ENCODE measurements around the gene TP53AIP1. TPM values are rescaled to one million over a fixed set of nuclear protein-coding genes. Genes with fewer than 3 reads are reported as not detected.

The TP53AIP1 gene, protein sequence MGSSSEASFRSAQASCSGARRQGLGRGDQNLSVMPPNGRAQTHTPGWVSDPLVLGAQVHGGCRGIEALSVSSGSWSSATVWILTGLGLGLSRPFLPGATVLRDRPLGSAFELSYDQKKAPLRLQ
- total RNA-seq: not detected in 2 replicates

DNA sequence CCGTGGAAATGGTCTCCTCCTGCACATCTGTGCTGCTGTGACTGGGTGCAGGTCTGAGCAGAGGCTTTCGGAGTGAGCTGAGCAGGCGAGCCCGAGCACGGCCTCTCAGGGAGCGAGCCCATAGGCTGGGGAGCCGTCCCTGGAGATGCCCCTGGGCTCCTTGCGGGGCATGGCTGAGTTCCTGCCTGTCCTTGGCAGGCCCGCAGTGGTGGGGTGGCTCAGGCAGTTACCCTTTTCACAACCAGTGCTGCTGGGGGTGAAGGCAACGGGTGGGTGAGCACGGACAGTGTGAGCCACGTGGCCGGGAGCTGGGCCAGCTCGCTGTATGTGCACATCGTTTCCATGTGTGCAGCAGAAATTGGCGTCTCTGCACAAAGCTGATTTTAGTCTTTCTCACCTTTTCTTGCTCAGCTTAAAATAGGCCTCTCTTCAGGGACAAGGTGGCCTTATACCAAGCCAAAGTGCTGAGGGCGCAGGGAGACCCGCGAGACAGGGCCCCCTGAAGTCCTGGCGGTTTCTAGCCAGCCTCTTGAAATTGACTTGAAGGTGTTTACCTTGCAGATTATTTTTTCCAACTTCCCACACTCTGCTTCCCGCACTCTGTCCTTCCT lies at the start of gene TP53AIP1:
Gene TP53AIP1, minus strand, starts transcription at position 55 of the 611 bp plus-strand sequence. CDS start 5,053 bp downstream, outside the sequence.

DNA sequence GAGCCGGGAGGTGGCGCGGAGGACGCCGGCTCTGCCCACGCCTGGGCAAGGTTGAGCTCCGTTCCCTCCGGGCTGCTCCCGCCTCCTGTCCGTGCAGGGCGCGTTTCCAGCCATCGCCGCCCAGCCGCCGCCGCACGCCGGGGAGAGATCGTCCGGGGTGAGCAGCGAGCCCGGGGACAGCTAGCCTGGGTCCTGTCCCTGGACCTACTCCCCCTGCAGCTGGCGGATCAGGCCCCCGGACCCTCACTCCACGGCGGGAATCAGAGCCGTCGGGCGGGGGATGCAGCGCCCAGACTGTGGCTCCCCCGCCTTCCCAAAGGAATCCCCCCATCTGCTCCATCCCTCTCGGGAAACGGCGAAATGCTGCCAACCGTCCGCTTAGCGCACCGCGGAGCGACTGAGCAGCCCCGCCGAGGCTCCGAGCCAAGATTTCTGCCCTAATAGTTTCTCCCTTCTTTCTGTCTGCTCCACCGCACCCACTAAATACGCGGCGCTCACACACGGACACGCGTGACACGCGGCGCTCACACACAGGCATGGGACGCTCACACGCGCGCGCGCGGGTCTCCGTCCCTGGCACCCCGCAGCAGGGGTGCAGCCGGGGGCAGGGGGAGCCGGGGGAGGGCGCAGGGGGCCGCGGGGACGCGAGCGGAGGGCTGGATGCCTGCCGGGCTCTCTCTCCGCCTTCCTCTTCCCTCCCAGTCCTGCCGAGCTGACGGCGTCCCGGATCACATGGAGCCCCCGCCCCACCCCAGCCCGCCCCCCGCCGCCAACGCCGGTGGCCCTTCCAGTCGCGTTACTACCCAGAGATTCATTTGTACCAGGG lies 51.9 kb downstream of the TP53AIP1 start, which contains the start of gene KCNJ5:
Gene KCNJ5, plus strand, starts transcription at position 814 of the 826 bp plus-strand sequence. CDS start 19,918 bp downstream, outside the sequence.

Other genes with a start within 250 kb of the TP53AIP1 start
- 116 and 128 TPM in 2 replicates for gene FLI1, start 248.8 kb downstream of the TP53AIP1 start, total RNA-seq
- under 0.01 TPM in 1 of 2 replicates, not detected in the other for gene KCNJ1, start 75.6 kb downstream of the TP53AIP1 start, total RNA-seq
- not detected in 2 replicates for gene KCNJ5, start 51.5 kb downstream of the TP53AIP1 start, total RNA-seq
- 9.0 and 9.3 TPM in 2 replicates for gene ARHGAP32, start 249.5 kb upstream of the TP53AIP1 start, total RNA-seq

Measured in thoracic aorta endothelial cell (primary cell).